CD4-positive, alpha-beta T cell (primary cell): ENCODE results near the gene AEBP1. TPM values are rescaled to one million over a fixed set of nuclear protein-coding genes. Genes with fewer than 3 reads are reported as not detected.
A peak's percentile ranks its signal among the peaks of the same experiment; 100 is the strongest.
"Not testable (repeated sequence)": the region's sequence is repeated elsewhere in the genome, so short reads cannot be mapped to it uniquely, and the experiment has no call there.

ENCODE experiments used
- ATAC-seq: fragments of 200-7000 bp; cut with Tn5 transposase; one replicate; pipeline ENCODE4 v1.10.0; 2022; ENCODE audit warnings: mild to moderate bottlenecking; ENCODE audit not compliant: poor library complexity
- CTCF ChIA-PET: fragments of 350-600 bp; sonication (Branson Sonifier 250); formaldehyde crosslinking; loops from one replicate; lab custom pipeline; 2021; ENCODE audit warnings: antibody characterized with exemption, inconsistent platforms; lab: Charles Lee
- POLR2A ChIA-PET: fragments of 350-600 bp; sonication (Branson Sonifier 250); formaldehyde crosslinking; loops from one replicate; lab custom pipeline; 2021; ENCODE audit warnings: antibody characterized with exemption, inconsistent platforms; lab: Charles Lee
- DNase-seq, 14 experiments: peaks; one replicate each; pipeline ENCODE4 v3.0.0-alpha.2; 2013 to 2020; ENCODE audit warnings: mixed read lengths in 2 of 14
- H3K27ac ChIP-seq, 2 donors: one replicate each; pipeline versions ENCODE4 v1.5.1 to v1.7.0; 2013; ENCODE audit warnings: low read length in 2 of 2, low read depth in 1 of 2, mild to moderate bottlenecking in 1 of 2
- H3K27me3 ChIP-seq, 2 experiments: 1 replicate in 1 of 2; 2 replicates in 1 of 2; pipeline versions ENCODE4 v1.6.1 to v1.7.0; 2013; ENCODE audit warnings: low read length in 2 of 2, control low read depth in 1 of 2, mild to moderate bottlenecking in 1 of 2, moderate library complexity in 1 of 2; ENCODE audit not compliant: insufficient read depth in 2 of 2, control insufficient read depth in 1 of 2
- H3K36me3 ChIP-seq: one replicate; pipeline ENCODE4 v1.6.1; 2013; ENCODE audit warnings: low read length, control low read depth; ENCODE audit not compliant: insufficient read depth
- H3K4me1 ChIP-seq: one replicate; pipeline ENCODE4 v1.6.1; 2013; ENCODE audit warnings: low read length, control low read depth; ENCODE audit not compliant: insufficient read depth
- H3K4me3 ChIP-seq: one replicate; pipeline ENCODE4 v1.5.1; 2013; ENCODE audit warnings: mild to moderate bottlenecking, low read length, moderate library complexity
- H3K9me3 ChIP-seq, 2 experiments: 1 replicate in 1 of 2; 2 replicates in 1 of 2; pipeline versions ENCODE4 v1.6.1 to v1.7.0; 2013; ENCODE audit warnings: low read length in 2 of 2, mild to moderate bottlenecking in 2 of 2, control low read depth in 1 of 2, moderate library complexity in 1 of 2; ENCODE audit not compliant: control insufficient read depth in 1 of 2, insufficient read depth in 1 of 2
- H3K27ac Mint-ChIP-seq: one replicate; pipeline ENCODE4 v1.8.0; 2020; ENCODE audit warnings: mixed read lengths
- H3K27me3 Mint-ChIP-seq: one replicate; pipeline ENCODE4 v1.8.0; 2021; ENCODE audit warnings: mixed read lengths
- H3K36me3 Mint-ChIP-seq: one replicate; pipeline ENCODE4 v1.8.0; 2021; ENCODE audit warnings: low read depth, mixed read lengths
- H3K4me1 Mint-ChIP-seq: one replicate; pipeline ENCODE4 v1.8.0; 2021; ENCODE audit warnings: low read depth, mixed read lengths
- H3K4me3 Mint-ChIP-seq: one replicate; pipeline ENCODE4 v1.8.0; 2020; ENCODE audit warnings: mild to moderate bottlenecking, mixed read lengths
- H3K9me3 Mint-ChIP-seq: one replicate; pipeline ENCODE4 v1.8.0; 2020; ENCODE audit warnings: mixed read lengths
- intact Hi-C, 2 experiments: fragments of 100-400 bp; cut with DNase I in 1 of 2; cut with micrococcal nuclease in 1 of 2; formaldehyde crosslinking; loops; one replicate each; pipeline versions ENCODE4 v1.15.1 to v1.9.0; 2023 to 2025; cut with DNase I, micrococcal nuclease
- total RNA-seq, 174 experiments: library from RNA in 2 of 174; stranded (reverse) in 2 of 174; gene quantifications; one replicate each; pipeline ENCODE4 v1.2.3 and lab custom pipeline; 2021 to 2026
- TF ChIP-seq, protein P1 (sequence below): fragments of 200-600 bp; IDR thresholded peaks from one replicate; pipeline ENCODE4 v1.8.0; 2022; ENCODE audit warnings: antibody characterized with exemption, mild to moderate bottlenecking

The AEBP1 gene
- total RNA-seq, 2 experiments from 2014 or later: 20.3 to 21.3 TPM

DNA sequence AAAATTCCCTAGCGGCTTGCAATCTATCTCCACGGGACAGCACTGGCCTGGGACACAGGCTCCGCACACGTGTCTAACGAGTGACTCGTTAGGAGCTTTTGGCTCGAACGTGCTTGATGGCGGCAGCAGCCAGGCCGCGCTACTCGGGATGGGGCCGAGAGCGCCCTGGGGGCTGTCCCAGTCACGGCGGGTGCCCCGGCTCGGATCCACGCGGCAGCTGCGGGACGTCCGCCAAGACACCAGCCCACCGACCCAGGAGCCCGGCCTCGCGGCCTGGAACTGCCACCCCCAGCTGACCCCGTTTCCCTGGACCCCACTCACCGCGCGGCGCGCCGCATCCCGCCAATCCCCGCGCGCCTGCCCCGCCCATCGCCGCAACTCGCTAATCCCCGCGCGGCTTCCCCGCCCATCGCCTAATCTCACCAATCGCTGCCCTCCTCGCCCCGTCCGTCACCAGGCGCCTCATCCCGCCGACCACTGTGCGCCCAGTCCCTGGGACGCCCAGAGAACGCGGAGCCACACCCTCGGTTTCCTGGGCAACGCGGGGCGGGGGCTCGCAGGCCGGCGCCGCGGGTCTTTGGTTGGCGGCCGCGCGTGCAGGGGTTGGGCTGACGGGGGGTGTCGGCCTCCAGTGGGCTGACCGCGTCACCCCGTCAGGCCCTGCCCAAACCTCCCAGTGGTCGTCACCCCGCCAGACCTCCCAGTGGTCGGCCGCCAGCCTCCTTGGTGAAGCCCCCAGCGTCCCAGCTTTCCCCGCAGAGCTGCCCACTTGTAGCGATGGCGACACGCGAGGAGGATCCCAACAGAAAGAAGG lies 19.3 kb downstream of the AEBP1 start, which contains the start of gene POLD2:
Gene POLD2 (minus strand): TSS at position 359 of the 814 bp plus-strand sequence. CDS start 1,495 bp downstream, outside the sequence.
- intact Hi-C loops: loop anchor here (2.0 to 10.0 kb wide), 5 partner anchors 76 to 361 kb away; partner anchors contain the start of gene YKT6 (in 2 of the 2)
- CTCF ChIA-PET: interaction anchor here (1.5 kb wide), 2 partner anchors 103 to 367 kb away, joined by 3 to 4 read pairs; no protein-coding TSS in a partner anchor
- Mint-ChIP-seq H3K36me3 (peaks cover 30% of the 10 kb centered on the region), H3K27ac (peak within 1 kb of the TSS; percentile 65), H3K4me1 (peaks cover 17% of the 10 kb centered on the region), H3K4me3 (peak within 1 kb of the TSS; percentile 92), H3K9me3 (no peaks in the 10 kb centered on the region), H3K27me3 (no peaks in the 10 kb centered on the region)
- ATAC-seq (peak; percentile 98), DNase-seq (peak; percentile 91 to 98 (median 97))
- H3K27me3 ChIP-seq: no peaks in the 10 kb centered on the region
- POLR2A ChIA-PET: interaction anchor here (0.6 to 2.5 kb wide), 11 partner anchors 7 to 904 kb away, joined by 3 to 15 read pairs (median 4); partner anchors contain the start of genes AEBP1, NUDCD3 and YKT6
- H3K4me3 ChIP-seq: peak within 1 kb of the TSS; percentile 82
- H3K4me1 ChIP-seq: peaks cover 27% of the 10 kb centered on the region
- no peaks in the 10 kb centered on the region for H3K9me3 ChIP-seq
- H3K36me3 ChIP-seq: peaks cover 31% of the 10 kb centered on the region
- peak within 1 kb of the TSS; percentile 33 to 67 for H3K27ac ChIP-seq
- TF ChIP-seq, protein P1, sequence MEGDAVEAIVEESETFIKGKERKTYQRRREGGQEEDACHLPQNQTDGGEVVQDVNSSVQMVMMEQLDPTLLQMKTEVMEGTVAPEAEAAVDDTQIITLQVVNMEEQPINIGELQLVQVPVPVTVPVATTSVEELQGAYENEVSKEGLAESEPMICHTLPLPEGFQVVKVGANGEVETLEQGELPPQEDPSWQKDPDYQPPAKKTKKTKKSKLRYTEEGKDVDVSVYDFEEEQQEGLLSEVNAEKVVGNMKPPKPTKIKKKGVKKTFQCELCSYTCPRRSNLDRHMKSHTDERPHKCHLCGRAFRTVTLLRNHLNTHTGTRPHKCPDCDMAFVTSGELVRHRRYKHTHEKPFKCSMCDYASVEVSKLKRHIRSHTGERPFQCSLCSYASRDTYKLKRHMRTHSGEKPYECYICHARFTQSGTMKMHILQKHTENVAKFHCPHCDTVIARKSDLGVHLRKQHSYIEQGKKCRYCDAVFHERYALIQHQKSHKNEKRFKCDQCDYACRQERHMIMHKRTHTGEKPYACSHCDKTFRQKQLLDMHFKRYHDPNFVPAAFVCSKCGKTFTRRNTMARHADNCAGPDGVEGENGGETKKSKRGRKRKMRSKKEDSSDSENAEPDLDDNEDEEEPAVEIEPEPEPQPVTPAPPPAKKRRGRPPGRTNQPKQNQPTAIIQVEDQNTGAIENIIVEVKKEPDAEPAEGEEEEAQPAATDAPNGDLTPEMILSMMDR: no peak

DNA sequence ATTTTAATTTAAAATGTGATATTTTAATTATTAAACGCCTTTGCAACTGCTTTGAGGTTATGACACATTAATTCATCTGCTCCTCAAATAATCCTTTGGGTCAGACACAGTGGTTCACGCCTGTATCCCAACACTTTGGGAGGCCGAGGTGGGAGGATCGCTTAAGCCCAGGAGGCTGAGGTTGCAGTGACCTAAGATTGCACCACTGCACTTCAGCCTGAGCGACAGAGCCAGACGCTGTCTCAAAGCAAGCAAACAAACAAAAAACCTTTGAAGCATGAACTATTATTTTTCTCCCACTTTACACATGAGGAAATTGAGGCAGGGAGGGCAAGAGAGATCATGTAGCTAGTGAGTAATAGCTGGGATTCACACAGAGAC lies 20.7 kb downstream of the AEBP1 start:
- H3K27ac Mint-ChIP-seq: peak overlapping the region; percentile 29
- Histone ChIP-seq H3K27ac (no peak overlapping the region), H3K9me3 (no peaks in the 10 kb centered on the region), H3K36me3 (peaks cover 22% of the 10 kb centered on the region), H3K4me1 (peaks cover 26% of the 10 kb centered on the region), H3K27me3 (no peaks in the 10 kb centered on the region), H3K4me3 (no peak overlapping the region)
- DNase-seq (no peak), ATAC-seq (no peak)
- POLR2A ChIA-PET: no interaction called here
- peak overlapping the region; percentile 79 for H3K4me3 Mint-ChIP-seq
- H3K4me1 Mint-ChIP-seq: peaks cover 17% of the 10 kb centered on the region
- intact Hi-C loops: loop anchor here in 1 of 2 experiments (5.0 to 10.0 kb wide), 4 partner anchors 77 to 360 kb away; partner anchors contain the start of gene YKT6
- TF ChIP-seq, protein P1: no peak
- no peaks in the 10 kb centered on the region for H3K27me3 Mint-ChIP-seq
- peaks cover 19% of the 10 kb centered on the region for H3K36me3 Mint-ChIP-seq
- H3K9me3 Mint-ChIP-seq: no peaks in the 10 kb centered on the region
- CTCF ChIA-PET: interaction anchor here (1.6 kb wide), 1 partner anchor 13 kb away, joined by 4 read pairs; no protein-coding TSS in a partner anchor

DNA sequence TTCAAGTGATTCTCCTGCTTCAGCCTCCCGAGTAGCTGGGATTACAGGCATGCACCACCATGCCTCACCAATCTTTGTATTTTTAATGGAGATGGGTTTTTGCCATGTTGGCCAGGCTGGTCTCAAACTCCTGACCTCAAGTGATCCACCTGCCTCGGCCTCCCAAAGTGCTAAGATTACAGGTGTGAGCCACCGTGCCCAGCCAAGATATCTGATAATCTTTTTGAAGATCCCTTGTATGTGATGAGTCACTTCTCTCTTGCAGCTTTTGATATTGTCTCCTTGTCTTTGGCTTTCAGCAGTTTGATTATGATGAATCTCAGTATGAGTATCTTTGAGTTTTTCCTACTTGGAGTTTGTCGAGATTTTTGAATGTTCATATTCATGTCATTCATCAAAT lies 22.4 kb downstream of the AEBP1 start:
- H3K4me3 ChIP-seq, H3K36me3 ChIP-seq, H3K4me1 Mint-ChIP-seq, CTCF ChIA-PET, H3K36me3 Mint-ChIP-seq, DNase-seq, H3K27me3 ChIP-seq, H3K9me3 Mint-ChIP-seq, H3K27me3 Mint-ChIP-seq, H3K27ac ChIP-seq, H3K9me3 ChIP-seq, ATAC-seq, POLR2A ChIA-PET, H3K27ac Mint-ChIP-seq: not testable (repeated sequence)
- intact Hi-C loops: loop anchor here in 1 of 2 experiments (10.0 kb wide), 2 partner anchors 252 to 358 kb away; no protein-coding TSS in a partner anchor
- H3K4me3 Mint-ChIP-seq: peak overlapping the region; percentile 74
- peaks cover 23% of the 10 kb centered on the region for H3K4me1 ChIP-seq
